MV-4-11 (cell line): Measurements from ENCODE around the gene ADAMTS8.

Source experiments
- DNase-seq: peaks from one replicate; lab custom pipeline; 2025; lab: John Stamatoyannopoulos, UW

Gene ADAMTS8

GRCh38 chr11:130462931-130463330, 34.5 kb upstream of the ADAMTS8 start:
- no peak for DNase-seq

GRCh38 chr11:130462101-130462885, 33.9 kb upstream of the ADAMTS8 start:
- no peak for DNase-seq

- DNase-seq = no peak
Observed at GRCh38 chr11:130459521-130459920, 31.1 kb upstream of the ADAMTS8 start.

- peak; percentile 27 for DNase-seq
Observed at GRCh38 chr11:130458410-130458729, 30.0 kb upstream of the ADAMTS8 start.

GRCh38 chr11:130457623-130458409, 29.4 kb upstream of the ADAMTS8 start:
- no peak for DNase-seq

GRCh38 chr11:130456286-130456685, 27.9 kb upstream of the ADAMTS8 start:
- DNase-seq = no peak

GRCh38 chr11:130455483-130456127, 27.2 kb upstream of the ADAMTS8 start:
- DNase-seq = no peak

GRCh38 chr11:130454491-130455252, 26.3 kb upstream of the ADAMTS8 start:
- no peak for DNase-seq

GRCh38 chr11:130452940-130453339, 24.5 kb upstream of the ADAMTS8 start:
- DNase-seq = peak; percentile 40

GRCh38 chr11:130452176-130452575, 23.8 kb upstream of the ADAMTS8 start:
- DNase-seq = no peak

GRCh38 chr11:130451231-130452019, 23.0 kb upstream of the ADAMTS8 start:
- no peak for DNase-seq

GRCh38 chr11:130449996-130450769, 21.8 kb upstream of the ADAMTS8 start:
- DNase-seq = no peak

GRCh38 chr11:130449310-130449990, 21.0 kb upstream of the ADAMTS8 start:
- DNase-seq = no peak

GRCh38 chr11:130448416-130449309, 20.3 kb upstream of the ADAMTS8 start, which contains the start of gene ADAMTS15:
TSS of gene ADAMTS15 (plus strand) at chr11:130448645. CDS start at chr11:130448974, 329 bp downstream.
- peak; percentile 47 for DNase-seq

- no peak for DNase-seq
Observed at GRCh38 chr11:130448039-130448415, 19.6 kb upstream of the ADAMTS8 start.

GRCh38 chr11:130445788-130446187, 17.4 kb upstream of the ADAMTS8 start:
- DNase-seq = no peak

- no peak for DNase-seq
Observed at GRCh38 chr11:130442737-130443136, 14.3 kb upstream of the ADAMTS8 start.

- DNase-seq = no peak
Observed at GRCh38 chr11:130441719-130442118, 13.3 kb upstream of the ADAMTS8 start.

- no peak for DNase-seq
Observed at GRCh38 chr11:130439876-130440275, 11.5 kb upstream of the ADAMTS8 start.
